SK-N-SH treated with all-trans-retinoic acid at 6 μM for 48 hours (cell line): ENCODE data around the gene SLC17A4.

Experiments
- BACH2 ChIP-seq: fragments of 250-450 bp; sonication (Bioruptor Pico); IDR thresholded peaks from 2 replicates; pipeline ENCODE4 v1.9.0; 2021; ENCODE audit warnings: mild to moderate bottlenecking, borderline replicate concordance
- PPARA ChIP-seq: fragments of 250-450 bp; sonication (Bioruptor Pico); IDR thresholded peaks from 2 replicates; pipeline ENCODE4 v1.5.0; 2020; ENCODE audit warnings: mild to moderate bottlenecking, borderline replicate concordance
- TCF4 ChIP-seq: fragments of 250-450 bp; sonication (Bioruptor Pico); IDR thresholded peaks from 2 replicates; pipeline ENCODE4 v1.8.0; 2021; ENCODE audit warnings: mild to moderate bottlenecking, moderate library complexity, borderline replicate concordance
- ZC3H10 ChIP-seq: fragments of 250-450 bp; sonication (Bioruptor Pico); IDR thresholded peaks from 2 replicates; pipeline ENCODE4 v1.5.1; 2021; ENCODE audit warnings: mild to moderate bottlenecking, moderate library complexity
- ZFP30 ChIP-seq: fragments of 450-650 bp; formaldehyde crosslinking; IDR thresholded peaks from 2 replicates; pipeline ENCODE4 v1.5.0; 2022; ENCODE audit warnings: mild to moderate bottlenecking, moderate library complexity
- ZNF70 ChIP-seq: fragments of 450-650 bp; formaldehyde crosslinking; IDR thresholded peaks from 2 replicates; pipeline ENCODE4 v1.5.0; 2020; ENCODE audit warnings: mild to moderate bottlenecking, moderate library complexity
- ZNF8 ChIP-seq: fragments of 450-650 bp; formaldehyde crosslinking; IDR thresholded peaks from 2 replicates; pipeline ENCODE4 v1.5.0; 2020; ENCODE audit warnings: mild to moderate bottlenecking, moderate library complexity
- TF ChIP-seq, protein P1 (sequence below): fragments of 250-450 bp; sonication (Bioruptor Pico); IDR thresholded peaks from 2 replicates; pipeline ENCODE4 v1.5.0; 2020; ENCODE audit warnings: mild to moderate bottlenecking, moderate library complexity
- TF ChIP-seq, protein P2 (sequence below): fragments of 250-450 bp; sonication (Bioruptor Pico); IDR thresholded peaks from 2 replicates; pipeline ENCODE4 v1.5.1; 2021; ENCODE audit warnings: mild to moderate bottlenecking, moderate library complexity

Gene SLC17A4

DNA sequence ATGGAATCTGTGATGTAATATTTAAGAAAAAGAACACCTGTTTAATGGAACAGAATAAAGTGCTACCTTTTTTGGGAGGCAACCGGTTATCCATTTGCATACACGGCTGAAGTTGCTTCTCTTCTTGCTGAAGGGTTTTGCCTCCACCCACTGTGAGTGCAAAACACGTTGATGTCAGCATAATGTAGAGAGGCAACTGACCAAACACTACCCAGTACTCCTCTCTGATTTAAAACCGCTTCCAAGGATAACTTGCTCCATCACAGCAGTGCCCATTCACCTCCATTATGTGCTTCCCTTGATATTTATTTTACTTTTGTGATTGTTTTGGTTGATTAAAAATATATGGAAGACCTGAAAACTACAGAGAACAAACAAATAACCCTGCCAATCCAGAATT lies 75.9 kb downstream of the SLC17A4 start (continued):
- TF ChIP-seq, protein P1, sequence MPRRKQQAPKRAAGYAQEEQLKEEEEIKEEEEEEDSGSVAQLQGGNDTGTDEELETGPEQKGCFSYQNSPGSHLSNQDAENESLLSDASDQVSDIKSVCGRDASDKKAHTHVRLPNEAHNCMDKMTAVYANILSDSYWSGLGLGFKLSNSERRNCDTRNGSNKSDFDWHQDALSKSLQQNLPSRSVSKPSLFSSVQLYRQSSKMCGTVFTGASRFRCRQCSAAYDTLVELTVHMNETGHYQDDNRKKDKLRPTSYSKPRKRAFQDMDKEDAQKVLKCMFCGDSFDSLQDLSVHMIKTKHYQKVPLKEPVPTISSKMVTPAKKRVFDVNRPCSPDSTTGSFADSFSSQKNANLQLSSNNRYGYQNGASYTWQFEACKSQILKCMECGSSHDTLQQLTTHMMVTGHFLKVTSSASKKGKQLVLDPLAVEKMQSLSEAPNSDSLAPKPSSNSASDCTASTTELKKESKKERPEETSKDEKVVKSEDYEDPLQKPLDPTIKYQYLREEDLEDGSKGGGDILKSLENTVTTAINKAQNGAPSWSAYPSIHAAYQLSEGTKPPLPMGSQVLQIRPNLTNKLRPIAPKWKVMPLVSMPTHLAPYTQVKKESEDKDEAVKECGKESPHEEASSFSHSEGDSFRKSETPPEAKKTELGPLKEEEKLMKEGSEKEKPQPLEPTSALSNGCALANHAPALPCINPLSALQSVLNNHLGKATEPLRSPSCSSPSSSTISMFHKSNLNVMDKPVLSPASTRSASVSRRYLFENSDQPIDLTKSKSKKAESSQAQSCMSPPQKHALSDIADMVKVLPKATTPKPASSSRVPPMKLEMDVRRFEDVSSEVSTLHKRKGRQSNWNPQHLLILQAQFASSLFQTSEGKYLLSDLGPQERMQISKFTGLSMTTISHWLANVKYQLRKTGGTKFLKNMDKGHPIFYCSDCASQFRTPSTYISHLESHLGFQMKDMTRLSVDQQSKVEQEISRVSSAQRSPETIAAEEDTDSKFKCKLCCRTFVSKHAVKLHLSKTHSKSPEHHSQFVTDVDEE, result no peak
- TF ChIP-seq ZFP30 (CRISPR knock-in tag) (no peak), ZNF70 (CRISPR knock-in tag) (no peak), ZNF8 (no peak), TCF4 (CRISPR knock-in tag) (no peak), BACH2 (CRISPR knock-in tag) (no peak), ZC3H10 (CRISPR knock-in tag) (no peak), PPARA (CRISPR knock-in tag) (no peak)
- TF ChIP-seq, protein P2, sequence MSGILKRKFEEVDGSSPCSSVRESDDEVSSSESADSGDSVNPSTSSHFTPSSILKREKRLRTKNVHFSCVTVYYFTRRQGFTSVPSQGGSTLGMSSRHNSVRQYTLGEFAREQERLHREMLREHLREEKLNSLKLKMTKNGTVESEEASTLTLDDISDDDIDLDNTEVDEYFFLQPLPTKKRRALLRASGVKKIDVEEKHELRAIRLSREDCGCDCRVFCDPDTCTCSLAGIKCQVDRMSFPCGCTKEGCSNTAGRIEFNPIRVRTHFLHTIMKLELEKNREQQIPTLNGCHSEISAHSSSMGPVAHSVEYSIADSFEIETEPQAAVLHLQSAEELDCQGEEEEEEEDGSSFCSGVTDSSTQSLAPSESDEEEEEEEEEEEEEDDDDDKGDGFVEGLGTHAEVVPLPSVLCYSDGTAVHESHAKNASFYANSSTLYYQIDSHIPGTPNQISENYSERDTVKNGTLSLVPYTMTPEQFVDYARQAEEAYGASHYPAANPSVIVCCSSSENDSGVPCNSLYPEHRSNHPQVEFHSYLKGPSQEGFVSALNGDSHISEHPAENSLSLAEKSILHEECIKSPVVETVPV (CRISPR knock-in tag), result no peak
